GM21447 (cell line): ENCODE results near the gene PC.
"Not testable (repeated sequence)": the region's sequence is repeated elsewhere in the genome, so short reads cannot be mapped to it uniquely, and the experiment has no call there.

Experiments used
- ATAC-seq: cut with Tn5 transposase; IDR thresholded peaks from one replicate; pipeline ENCODE4 v1.9.1; 2021; ENCODE audit not compliant: unreplicated experiment

The PC gene

DNA sequence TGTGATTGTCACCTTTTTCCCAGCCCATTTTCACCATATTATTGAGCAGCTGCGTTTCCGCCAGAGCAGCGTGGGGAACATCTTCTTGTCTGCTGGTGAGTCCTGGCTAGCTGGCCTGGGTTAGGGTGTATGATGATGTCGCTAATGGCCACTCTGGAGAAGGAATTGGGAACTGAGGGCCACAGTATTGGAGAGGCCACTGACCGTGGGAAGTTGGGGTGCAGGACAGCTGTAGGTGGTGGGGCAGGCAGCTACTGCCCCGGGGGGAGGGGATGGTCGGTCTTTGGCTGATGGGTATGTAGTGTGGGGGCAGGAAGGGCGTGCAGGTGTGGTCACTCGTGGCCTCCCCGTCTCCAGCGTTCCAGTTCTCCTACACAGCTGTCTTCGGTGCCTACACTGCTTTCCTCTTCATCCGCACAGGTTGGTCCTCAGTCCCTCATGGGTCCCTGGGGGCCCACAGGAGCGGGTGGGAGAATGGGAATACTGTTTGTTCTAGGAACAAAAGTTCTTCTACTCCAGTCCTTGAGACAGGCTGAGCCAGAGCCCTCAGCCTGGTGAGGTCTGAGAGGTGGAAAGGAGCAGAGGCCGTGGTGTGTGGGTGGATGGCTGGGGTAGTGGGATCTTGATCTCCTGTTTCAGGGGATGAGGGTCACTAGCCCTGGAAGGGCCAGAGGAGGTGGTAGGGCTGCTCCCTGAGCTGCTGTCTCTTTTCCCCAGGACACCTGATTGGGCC, 112.9 kb downstream of the PC start:
- no peak for ATAC-seq

DNA sequence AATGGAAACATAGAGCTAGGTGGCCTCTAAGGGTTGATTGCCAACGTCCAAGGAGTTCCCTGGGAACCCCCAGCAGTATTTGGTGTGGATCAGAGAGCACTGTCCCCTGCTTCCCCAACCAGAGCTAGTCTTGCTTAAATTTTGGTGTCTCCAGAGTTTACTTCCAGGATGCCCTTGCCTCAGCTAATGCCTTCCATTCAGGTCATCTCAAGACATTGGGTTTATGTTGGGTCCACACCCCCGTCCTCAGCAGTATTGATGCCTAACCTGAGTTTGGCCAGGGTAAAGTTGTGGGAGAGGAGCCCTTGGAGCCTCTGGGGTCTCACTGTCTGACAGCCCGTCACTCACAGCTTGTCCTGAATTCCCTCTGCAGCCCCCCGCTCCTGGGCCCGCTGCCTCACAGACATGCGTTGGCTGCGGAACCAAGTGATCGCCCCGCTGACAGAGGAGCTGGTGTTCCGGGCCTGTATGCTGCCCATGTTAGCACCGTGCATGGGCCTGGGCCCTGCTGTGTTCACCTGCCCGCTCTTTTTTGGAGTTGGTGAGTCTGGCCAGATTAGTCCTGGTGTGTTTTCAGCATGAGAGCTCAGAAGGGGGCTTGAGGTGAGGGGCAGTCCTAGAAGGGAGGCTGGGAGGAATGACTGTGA, 113.6 kb downstream of the PC start:
- no peak for ATAC-seq

DNA sequence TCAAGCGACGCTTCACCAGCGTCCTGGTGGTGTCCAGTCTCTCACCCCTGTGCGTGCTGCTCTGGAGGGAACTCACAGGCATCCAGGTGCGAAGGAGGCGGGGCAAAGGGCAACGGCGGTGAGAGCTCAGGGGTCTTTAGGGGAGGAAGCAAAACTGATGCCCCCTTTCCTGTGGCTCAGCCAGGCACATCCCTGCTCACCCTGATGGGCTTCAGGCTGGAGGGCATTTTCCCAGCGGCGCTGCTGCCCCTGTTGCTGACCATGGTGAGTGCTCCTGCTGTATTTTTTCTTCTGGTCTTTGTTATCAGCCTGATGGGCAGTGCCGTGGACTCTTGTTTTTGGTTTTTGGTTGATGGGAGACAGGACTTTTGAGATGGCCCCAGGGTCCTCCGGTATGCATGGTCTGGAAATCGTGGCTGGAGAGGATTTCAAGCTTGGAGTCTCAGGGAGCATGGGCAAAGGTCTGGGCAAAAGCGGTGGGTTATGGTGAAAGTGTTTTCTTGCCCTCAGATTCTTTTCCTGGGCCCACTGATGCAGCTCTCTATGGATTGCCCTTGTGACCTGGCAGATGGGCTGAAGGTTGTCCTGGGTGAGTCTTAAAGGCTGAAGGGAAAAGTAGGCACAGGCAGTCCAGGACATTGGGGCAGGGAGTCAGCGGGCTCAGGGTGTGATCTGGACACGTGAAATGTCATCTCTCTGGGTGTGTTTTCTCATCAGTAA, 114.2 kb downstream of the PC start:
- peak; percentile 7 for ATAC-seq

DNA sequence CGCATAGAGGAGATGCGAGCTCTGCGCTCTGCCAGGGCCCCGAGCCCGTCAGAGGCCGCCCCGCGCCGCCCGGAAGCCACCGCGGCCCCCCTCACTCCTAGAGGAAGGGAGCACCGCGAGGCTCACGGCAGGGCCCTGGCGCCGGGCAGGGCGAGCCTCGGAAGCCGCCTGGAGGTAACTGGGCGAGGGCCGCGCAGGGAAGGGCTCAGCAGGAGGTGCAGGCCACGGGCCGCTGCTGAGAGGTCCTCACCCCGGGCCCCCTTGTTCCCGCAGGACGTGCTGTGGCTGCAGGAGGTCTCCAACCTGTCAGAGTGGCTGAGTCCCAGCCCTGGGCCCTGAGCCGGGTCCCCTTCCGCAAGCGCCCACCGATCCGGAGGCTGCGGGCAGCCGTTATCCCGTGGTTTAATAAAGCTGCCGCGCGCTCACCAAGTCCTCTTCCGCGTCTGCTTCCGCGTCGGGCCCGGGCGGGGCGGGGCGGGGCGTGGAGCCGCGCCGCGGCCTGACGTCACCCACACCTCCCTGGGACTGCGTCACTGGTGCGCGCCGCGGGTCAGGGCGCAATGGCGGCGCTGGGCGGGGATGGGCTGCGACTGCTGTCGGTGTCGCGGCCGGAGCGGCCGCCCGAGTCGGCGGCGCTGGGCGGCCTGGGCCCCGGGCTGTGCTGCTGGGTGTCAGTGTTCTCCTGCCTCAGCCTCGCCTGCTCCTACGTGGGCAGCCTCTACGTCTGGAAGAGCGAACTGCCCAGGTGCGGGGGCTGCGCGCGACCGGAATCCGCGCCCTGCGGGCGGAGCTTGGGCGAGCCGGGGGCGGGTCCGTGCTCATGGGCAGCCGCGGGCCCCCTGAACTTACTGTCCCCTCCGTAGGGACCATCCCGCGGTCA, 115.0 kb downstream of the PC start, which contains the start of gene RCE1:
RCE1 (plus strand) TSS at position 546 of the 880 bp plus-strand sequence; CDS start at position 561, 15 bp downstream.
- ATAC-seq, result peak; percentile 68

DNA sequence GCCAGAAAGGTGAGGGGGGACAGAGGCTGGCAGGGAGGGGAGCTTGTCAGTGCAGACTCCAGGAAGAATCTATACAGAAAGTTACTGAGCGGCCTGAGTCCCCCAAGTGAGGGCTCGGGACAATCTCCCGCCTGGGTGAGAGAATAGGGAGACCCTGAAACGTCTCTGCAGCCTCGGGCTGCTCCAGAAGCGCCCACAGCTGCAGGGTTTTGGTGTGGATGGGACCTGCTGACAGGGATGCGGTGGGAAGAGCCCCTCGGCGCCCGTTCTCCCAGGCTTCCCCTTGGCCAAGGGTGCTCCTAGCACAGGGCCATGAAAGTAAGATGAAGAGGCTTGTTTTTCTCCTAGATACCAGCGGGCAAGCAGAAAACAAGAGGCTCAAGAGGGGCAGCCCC, 115.7 kb downstream of the PC start:
- ATAC-seq, result no peak

DNA sequence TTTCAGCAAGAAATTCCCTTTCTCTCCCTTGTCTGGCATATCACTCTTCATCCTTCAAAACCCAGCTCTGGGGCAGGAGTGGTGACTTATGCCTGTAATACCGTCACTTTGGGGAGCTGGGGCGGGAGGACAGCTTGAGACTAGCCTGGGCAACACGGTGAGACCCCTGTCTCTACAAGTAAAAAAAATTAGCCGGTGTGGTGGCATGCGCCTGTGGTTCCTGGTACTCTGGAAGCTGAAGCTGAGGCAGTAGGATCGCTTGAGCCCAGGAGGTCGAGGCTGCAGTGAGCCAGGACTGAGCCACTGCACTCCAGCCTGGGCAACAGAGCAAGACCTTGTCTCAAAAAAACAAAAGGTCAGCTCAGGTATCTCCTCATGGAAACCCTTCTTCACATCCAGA, 116.3 kb downstream of the PC start:
- ATAC-seq, result no peak

DNA sequence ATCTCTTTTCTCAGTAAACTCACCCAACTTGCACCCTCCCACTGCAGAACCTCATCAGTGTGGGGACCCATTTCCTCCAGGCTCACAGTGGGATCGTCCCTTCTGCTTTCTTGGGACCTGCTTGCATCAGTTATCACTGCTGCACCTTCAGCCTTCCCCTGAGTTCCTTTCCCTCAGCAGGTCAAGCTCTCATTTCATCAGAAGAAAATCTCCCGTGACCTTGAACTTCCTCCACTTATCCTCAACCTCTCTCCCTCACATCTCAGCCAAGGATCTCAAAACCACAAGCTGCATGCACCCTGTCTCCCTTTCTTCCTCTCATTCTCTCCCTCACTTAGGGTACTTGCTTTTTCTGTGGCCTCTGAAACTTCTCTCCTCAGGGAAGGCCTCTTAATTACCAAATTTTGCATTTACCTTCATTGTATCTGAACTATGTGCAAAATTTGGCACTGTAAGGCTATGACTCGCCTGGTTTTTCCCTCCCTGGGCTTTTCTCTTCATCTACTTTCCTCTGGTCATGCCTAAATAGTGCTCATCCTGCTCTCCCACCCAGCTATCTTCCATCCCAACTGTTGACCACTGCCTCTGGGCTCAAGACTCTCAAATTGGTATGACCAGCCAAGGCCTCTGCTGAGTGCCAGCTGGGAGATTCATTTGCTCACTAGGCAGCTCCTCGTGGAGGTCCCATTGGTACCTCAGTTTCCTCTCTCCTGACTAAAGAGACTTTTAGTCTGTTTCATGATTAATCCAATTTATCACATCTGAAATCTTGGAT, 117.7 kb downstream of the PC start:
- no peak for ATAC-seq

DNA sequence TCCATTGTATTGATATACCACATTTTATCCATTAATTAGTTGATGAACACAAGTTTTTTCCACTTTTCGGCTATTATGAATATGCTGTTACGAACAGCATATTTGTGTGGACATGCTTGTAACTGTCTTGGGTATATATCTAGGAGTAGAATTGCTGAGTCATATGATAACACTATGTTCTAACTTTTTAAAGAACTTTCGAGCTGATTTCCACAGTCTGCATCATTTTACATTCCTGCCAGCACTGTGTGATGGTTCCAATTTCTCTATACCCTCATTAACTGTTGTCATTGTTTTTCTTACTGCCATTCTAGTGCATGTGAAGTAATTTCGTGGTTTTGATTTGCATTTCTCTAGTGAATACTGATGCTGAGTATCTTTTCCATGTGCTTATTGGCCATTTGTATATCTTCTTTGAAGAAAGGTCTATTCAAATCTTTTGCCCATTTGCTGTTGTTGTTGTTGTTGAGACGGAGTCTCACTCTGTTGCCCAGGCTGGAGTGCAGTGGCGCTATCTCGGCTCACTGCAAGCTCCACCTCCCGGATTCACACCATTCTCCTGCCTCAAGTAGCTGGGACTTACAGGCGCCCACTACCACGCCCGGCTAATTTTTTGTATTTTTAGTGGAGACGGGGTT, 122.3 kb downstream of the PC start:
- ATAC-seq, result no peak

DNA sequence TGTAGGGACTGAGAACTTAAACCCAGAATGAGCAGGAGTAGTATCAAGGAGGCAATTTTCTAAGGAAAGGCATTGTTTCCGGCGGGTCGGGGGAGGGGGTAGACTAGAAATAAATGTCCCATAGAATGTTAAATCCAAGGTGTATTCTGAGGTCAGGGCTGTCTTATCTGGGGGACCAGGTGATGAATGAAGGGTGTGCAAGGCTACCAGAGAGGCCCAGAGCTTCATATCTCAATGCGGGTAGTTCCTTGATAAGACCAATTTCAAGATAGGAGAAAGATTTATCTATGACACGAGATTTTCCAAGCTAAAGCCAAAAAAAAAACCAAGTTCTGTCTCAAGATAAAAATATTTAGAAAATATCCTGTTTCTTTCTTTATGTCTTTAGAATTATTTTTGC, 123.2 kb downstream of the PC start:
- ATAC-seq, result no peak

DNA sequence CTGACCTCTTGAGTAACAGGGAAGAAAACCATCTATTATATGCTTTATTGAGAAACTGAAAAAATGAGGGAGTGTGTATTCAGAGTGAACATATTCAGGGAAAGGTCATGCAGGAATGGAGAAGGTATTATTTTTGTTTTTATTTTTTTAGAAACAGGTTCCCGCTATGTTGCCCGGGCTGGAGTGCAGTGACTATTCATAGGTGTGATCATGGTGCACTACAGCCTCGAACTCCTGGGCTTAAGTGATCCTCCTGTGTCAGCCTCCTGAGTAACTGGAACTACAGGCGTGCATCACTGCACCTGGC, 123.7 kb downstream of the PC start:
- ATAC-seq, result no peak

DNA sequence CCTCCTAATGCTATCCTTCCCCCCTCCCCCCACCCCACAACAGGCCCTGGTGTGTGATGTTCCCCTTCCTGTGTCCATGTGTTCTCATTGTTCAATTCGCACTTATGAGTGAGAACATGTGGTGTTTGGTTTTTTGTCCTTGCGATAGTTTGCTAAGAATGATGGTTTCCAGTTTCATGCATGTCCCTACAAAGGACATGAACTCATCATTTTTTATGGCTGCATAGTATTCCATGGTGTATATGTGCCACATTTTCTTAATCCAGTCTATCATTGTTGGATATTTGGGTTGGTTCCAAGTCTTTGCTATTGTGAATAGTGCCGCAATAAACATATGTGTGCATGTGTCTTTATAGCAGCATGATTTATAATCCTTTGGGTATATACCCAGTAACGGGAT, 133.6 kb downstream of the PC start:
- ATAC-seq, result not testable (repeated sequence)

DNA sequence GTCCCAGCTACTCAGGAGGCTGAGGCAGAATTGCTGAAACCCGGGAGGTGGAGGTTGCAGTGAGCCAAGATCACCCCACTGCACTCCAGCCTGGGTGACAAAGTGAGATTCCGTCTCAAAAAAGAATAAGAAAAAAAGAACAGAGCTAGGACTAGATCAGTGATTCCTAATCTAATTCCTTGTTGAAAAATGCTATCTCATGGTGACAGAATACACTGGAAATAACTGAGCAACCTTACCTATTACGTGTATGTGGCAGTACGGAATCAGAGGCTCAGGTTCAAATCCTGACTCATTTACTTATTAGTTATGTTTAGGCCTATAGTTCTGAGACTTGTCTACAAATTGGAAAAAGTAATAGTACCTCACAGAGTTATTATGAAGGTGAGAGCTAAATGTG, 134.5 kb downstream of the PC start:
- ATAC-seq, result no peak

DNA sequence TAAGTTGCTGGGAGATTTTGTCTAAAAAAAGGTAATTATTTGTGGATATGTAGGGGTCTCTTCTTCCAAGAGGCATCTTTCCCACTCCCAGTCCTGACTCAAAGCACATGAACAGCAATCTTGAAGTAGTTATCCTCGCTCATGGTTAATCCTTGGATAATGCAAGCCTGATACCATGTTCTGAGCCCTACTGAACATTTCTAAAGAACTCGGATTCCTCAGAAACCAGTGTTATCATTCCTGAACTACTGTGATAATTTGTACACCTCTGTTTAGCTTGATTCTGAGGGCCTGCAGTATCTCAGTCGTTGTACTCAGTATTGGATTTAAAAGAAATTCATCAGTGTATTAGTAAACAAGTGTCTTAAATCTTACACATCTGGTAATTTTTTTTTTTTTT, 137.3 kb downstream of the PC start:
- ATAC-seq, result no peak

DNA sequence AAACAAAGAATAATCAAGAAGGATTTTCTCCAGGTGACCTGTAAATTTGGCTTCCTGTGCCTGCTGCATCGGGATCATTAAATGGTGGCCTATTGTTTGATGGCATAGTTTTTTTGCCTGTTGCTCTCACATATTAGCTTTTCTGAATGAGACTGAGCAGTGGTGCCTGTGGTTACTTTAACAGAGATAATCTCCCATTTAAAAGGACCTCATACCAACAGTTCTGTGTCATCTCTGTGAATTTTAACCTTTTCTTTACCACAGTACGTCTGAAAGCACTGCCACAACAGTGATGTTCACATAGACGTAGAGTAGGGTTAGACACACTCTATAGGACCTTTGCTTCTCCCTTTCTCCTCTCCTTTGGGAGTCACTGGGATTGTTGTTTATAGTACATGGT, 137.8 kb downstream of the PC start:
- no peak for ATAC-seq

DNA sequence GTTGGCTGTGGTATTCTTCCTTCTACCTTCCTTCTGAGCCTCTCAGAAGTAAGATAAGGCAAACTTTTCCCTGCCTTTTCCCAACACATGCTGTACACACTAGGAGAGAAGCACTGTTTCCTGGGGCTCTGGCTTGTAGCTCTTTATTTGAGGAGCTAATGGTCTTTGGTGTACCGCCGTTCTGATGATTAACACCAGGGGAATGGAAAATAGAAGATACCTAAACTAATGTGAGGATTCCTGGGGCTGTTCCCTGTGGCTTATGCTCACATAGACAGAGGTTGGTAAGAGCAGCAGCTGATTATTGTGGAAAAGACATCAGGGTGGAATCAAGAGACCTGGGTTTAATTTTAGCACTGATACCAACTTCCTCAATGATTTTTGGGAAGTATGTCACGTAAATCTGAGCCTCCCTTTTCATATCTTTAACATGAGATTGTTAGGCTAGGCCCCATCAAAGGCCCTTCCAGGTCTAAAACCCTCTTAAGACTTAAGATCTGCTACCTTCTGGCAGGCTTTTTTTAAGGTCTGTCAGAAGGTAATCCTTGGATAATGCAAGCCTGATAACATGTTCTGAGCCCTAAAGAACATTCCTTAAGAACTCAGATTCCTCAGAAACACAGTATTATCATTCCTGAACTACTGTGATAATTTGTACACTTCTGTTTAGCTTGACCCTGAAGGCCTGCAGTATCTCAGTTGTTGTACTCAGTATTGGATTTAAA, 139.8 kb downstream of the PC start:
- no peak for ATAC-seq

DNA sequence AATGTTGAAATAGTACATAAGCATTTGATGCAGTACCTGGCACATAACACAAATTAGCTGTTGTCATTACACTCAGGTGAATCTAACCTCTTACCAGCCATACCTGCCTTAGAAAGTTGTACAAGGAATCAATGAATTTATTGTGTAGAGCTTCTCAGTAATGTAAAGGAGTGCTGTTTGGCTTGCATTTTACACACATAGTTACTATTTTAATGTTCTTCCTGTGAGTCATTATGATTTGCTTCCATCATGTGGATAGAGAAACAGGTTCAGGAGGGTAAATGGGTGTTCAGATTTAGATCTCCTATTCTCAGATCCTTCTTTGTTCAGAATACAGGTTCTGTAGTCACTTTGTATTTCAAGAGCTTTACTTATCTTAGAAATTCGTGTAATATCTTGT, 142.5 kb downstream of the PC start:
- no peak for ATAC-seq

DNA sequence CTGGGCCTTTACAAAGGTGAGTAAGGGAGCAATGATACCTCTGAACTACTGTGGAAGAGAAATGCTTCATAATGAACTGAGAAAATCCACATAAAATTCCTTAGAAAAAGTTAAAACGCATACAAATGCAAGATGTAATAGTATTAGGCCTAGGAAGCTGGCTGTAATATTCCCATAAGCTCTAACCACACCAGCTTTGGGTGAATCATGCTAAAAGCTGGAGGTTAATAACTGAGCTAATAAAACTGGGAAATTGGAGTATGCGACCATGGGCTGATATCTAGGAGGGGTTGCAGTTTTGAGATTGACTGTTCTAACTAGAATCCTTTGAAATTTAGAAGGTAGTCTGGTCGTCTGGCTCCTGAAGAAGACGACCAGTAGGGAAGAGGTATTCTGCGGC, 143.5 kb downstream of the PC start:
- ATAC-seq, result no peak

DNA sequence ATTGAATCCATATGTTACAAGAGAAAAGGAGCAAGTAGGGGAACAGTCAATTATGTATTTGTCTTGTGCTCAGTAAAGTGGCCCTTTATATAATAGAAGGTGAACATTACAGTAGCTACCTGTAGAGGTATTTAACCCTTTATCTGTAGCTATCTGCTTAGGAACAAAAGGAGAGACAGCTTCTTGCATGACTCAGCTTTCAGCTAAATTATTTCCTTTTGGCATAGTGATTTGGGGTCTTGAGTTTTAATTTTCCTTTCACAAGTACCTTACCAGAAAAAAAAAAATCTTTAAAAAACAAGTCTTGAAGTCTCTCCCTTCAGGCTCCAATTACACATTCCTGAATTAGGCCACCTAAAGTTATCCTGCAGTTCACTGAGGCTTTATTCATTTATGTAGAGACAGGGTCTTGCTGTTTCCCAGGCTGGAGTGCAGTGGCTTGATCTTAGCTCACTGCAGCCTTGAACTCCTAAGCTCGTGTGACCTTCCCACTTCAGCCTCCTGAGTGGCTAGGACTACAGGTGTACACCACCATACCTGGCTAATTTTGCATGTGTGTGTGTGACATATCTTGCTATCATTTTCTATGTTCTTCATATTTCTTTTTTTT, 147.5 kb downstream of the PC start:
- no peak for ATAC-seq

DNA sequence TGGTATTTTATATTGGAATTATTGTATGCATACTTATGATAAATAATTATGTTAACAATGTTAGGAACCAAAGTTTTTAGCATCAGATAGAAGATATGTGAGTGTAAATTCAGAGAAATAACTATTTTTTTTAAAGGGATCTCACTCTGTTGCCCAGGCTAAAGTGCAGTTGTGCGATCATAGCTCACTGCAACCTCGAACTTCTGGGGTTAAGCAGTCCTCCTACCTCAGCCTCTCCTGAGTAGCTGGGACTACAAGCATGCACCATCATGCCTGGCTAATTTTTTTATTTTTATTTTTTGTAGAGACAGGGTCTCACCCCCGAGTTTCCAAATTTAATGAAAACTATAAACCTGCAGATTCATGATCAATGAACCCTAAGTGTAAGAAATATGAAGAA, 148.6 kb downstream of the PC start:
- ATAC-seq, result no peak
